Measurements from ENCODE around the gene BRWD1. TPM values are rescaled to one million over a fixed set of nuclear protein-coding genes. Genes with fewer than 3 reads are reported as not detected.

Gene BRWD1
- total and polyA plus RNA-seq, 2 of the 13 experiments (the other 11 are each of a cell fraction or from before 2014, with no cell fraction given) = 13.9 to 28.0 TPM

- TF ChIP-seq BRCA1 (CRISPR knock-in tag; IDR thresholded peaks at IDR 0.05) = peak; percentile 66
- no peak for TF ChIP-seq ARID3A (IDR thresholded peaks at IDR 0.05; ENCODE audit: low read depth, low read length)
- peak; percentile 26; the same call in 1 of the 2 replicates for TF ChIP-seq SMAD3 (CRISPR knock-in tag; IDR thresholded peaks at IDR 0.05)
- TF ChIP-seq ZNF256 (CRISPR knock-in tag; conservative IDR thresholded peaks at IDR 0.05) = 0 out of 2 replicates have a peak, but pooled peaks have one; percentile 17
- TF ChIP-seq FUBP1 (CRISPR knock-in tag; IDR thresholded peaks at IDR 0.05; ENCODE audit: borderline replicate concordance) = no peak
- TF ChIP-seq ZFP37 (CRISPR knock-in tag; IDR thresholded peaks at IDR 0.05; ENCODE audit: borderline replicate concordance) = no peak; the same call in 1 of the 2 replicates
- no peak; the same call in 1 of the 2 replicates for TF ChIP-seq FOXO1 (CRISPR knock-in tag; IDR thresholded peaks at IDR 0.05)
- TF ChIP-seq ZNF709 (CRISPR knock-in tag; IDR thresholded peaks at IDR 0.05) = peak; percentile 85
- 0 out of 2 replicates have a peak, but pooled peaks have one; percentile 50 for TF ChIP-seq ZNF740 (CRISPR knock-in tag; IDR thresholded peaks at IDR 0.05)
- TF ChIP-seq NR2F1 (CRISPR knock-in tag; IDR thresholded peaks at IDR 0.05) = 0 out of 4 replicates have a peak, but pooled peaks of 1 of the 2 experiments have one; percentile 7
- TF ChIP-seq NFKBIZ (CRISPR knock-in tag; IDR thresholded peaks at IDR 0.05) = no peak
- TF ChIP-seq POLR2AphosphoS5 (IDR thresholded peaks at IDR 0.05; ENCODE audit: low read depth, low read length) = peak; percentile 85
- TF ChIP-seq ZNF362 (CRISPR knock-in tag; IDR thresholded peaks at IDR 0.05; ENCODE audit: borderline replicate concordance) = no peak
- TF ChIP-seq FIP1L1 (IDR thresholded peaks at IDR 0.05; ENCODE audit: borderline replicate concordance, insufficient read depth, low read depth, low read length) = no peak
- no peak for TF ChIP-seq KLF13 (CRISPR knock-in tag; IDR thresholded peaks at IDR 0.05)
- TF ChIP-seq ARID5B (CRISPR knock-in tag; IDR thresholded peaks at IDR 0.05) = peak; percentile 53
- peak; percentile 92 for TF ChIP-seq ZNF691 (CRISPR knock-in tag; IDR thresholded peaks at IDR 0.05; ENCODE audit: borderline replicate concordance, low read depth)
- peak; percentile 85; the same call in 1 of the 2 replicates for TF ChIP-seq ZNF441 (CRISPR knock-in tag; IDR thresholded peaks at IDR 0.05; ENCODE audit: borderline replicate concordance)
These were observed 130.0 kb downstream of the BRWD1 start, which contains the start of gene PSMG1 (continued) for GRCh38 chr21:39183272-39184049.
